K562 (cell line): ENCODE measurements around the gene FBXO46. TPM values are rescaled to one million over a fixed set of nuclear protein-coding genes. Genes with fewer than 3 reads are reported as not detected.
A peak's percentile ranks its signal among the peaks of the same experiment; 100 is the strongest.

Experiments
- ARID2 ChIP-seq: fragments of 450-650 bp; IDR thresholded peaks from 2 replicates; pipeline ENCODE4 v1.6.1; 2017; ENCODE audit warnings: antibody characterized with exemption, mild to moderate bottlenecking
- CBFA2T3 ChIP-seq: fragments of 450-650 bp; IDR thresholded peaks from 2 replicates; pipeline ENCODE4 v1.6.1; 2017
- CBX3 ChIP-seq, 2 experiments: IDR thresholded peaks; 1 replicate in 1 of 2; 2 replicates in 1 of 2; pipeline ENCODE4 v1.6.1; 2012; ENCODE audit warnings: inconsistent platforms in 2 of 2, low read length in 2 of 2, borderline replicate concordance in 1 of 2, control low read depth in 1 of 2
- CCAR2 ChIP-seq: fragments of 200-400 bp; formaldehyde crosslinking; IDR thresholded peaks from 2 replicates; pipeline ENCODE4 v1.6.1; 2017; ENCODE audit warnings: mild to moderate bottlenecking, low read depth, low read length
- CHD2 ChIP-seq: IDR thresholded peaks from 2 replicates; pipeline ENCODE4 v1.6.1; 2011; ENCODE audit warnings: low read depth, low read length
- ELF1 ChIP-seq: fragments of 200-800 bp; sonication (Bioruptor generic); IDR thresholded peaks from 2 replicates; pipeline ENCODE4 v1.6.1; 2016; ENCODE audit warnings: missing genetic modification characterization, missing compliant biosample characterization
- ELF2 ChIP-seq: fragments of 250-450 bp; sonication (Bioruptor Pico); IDR thresholded peaks from 2 replicates; pipeline ENCODE4 v1.5.0; 2021; ENCODE audit warnings: mild to moderate bottlenecking
- GATAD2B ChIP-seq: fragments of 450-650 bp; IDR thresholded peaks from 2 replicates; pipeline ENCODE4 v1.6.1; 2017; ENCODE audit warnings: mild to moderate bottlenecking, borderline replicate concordance
- GTF2E2 ChIP-seq: fragments of 200-800 bp; sonication (Bioruptor generic); IDR thresholded peaks from 2 replicates; pipeline ENCODE4 v1.6.1; 2016; ENCODE audit warnings: missing genetic modification characterization, missing compliant biosample characterization
- HDAC8 ChIP-seq: fragments of 450-650 bp; IDR thresholded peaks from 2 replicates; pipeline ENCODE4 v1.6.1; 2016; ENCODE audit warnings: mild to moderate bottlenecking, missing genetic modification characterization, moderate library complexity, missing compliant biosample characterization
- IFI16 ChIP-seq: fragments of 250-450 bp; sonication (Bioruptor Pico); IDR thresholded peaks from 2 replicates; pipeline ENCODE4 v2.1.2; 2022; ENCODE audit warnings: mild to moderate bottlenecking, inconsistent platforms
- MAZ ChIP-seq, 2 experiments: fragments of 450-650 bp in 1 of 2; sonication (generic) in 1 of 2; formaldehyde crosslinking; IDR thresholded peaks in 1 of 2; conservative IDR thresholded peaks in 1 of 2; 2 replicates each; pipeline versions ENCODE4 v1.4.0 to v1.5.0; 2020; ENCODE audit warnings: mild to moderate bottlenecking in 1 of 2, missing genetic modification reagents in 1 of 2
- MEF2D ChIP-seq: conservative IDR thresholded peaks from 2 replicates; pipeline ENCODE4 v1.6.1; 2016; ENCODE audit warnings: low read depth, missing genetic modification characterization, missing compliant biosample characterization
- NELFE ChIP-seq: IDR thresholded peaks from 2 replicates; pipeline ENCODE4 v1.6.1; 2011; ENCODE audit warnings: mild to moderate bottlenecking; ENCODE audit not compliant: insufficient read depth, insufficient read length
- POLR2B ChIP-seq: fragments of 450-650 bp; IDR thresholded peaks from 2 replicates; pipeline ENCODE4 v1.6.1; 2018; ENCODE audit warnings: low read depth; ENCODE audit not compliant: partially characterized antibody
- RBFOX2 ChIP-seq: fragments of 200-400 bp; formaldehyde crosslinking; IDR thresholded peaks from 2 replicates; pipeline ENCODE4 v1.6.1; 2017; ENCODE audit warnings: low read depth, mild to moderate bottlenecking, low read length, moderate library complexity
- RBM34 ChIP-seq: fragments of 200-400 bp; formaldehyde crosslinking; IDR thresholded peaks from 2 replicates; pipeline ENCODE4 v1.6.1; 2018; ENCODE audit warnings: low read length, borderline replicate concordance; ENCODE audit not compliant: insufficient read depth
- STAT5B ChIP-seq: fragments of 250-450 bp; sonication (Bioruptor Pico); IDR thresholded peaks from 2 replicates; pipeline ENCODE4 v1.8.0; 2021; ENCODE audit warnings: mild to moderate bottlenecking, inconsistent platforms
- ZBTB17 ChIP-seq: fragments of 450-650 bp; formaldehyde crosslinking; IDR thresholded peaks from 2 replicates; pipeline ENCODE4 v1.4.0; 2020; ENCODE audit warnings: mild to moderate bottlenecking
- ZNF318 ChIP-seq, 2 experiments: fragments of 450-650 bp; IDR thresholded peaks; 2 replicates each; pipeline ENCODE4 v1.6.1; 2016; ENCODE audit warnings: mild to moderate bottlenecking in 2 of 2, borderline replicate concordance in 1 of 2, low read depth in 1 of 2, moderate library complexity in 1 of 2
- ZNF354B ChIP-seq: fragments of 250-450 bp; sonication (Bioruptor Pico); IDR thresholded peaks from 2 replicates; pipeline ENCODE4 v1.4.0; 2020
- ZNF445 ChIP-seq: fragments of 250-450 bp; sonication (Bioruptor Pico); IDR thresholded peaks from 2 replicates; pipeline ENCODE4 v1.4.0; 2020; ENCODE audit warnings: low read depth, mild to moderate bottlenecking, moderate library complexity
- ZNF75A ChIP-seq: fragments of 450-650 bp; formaldehyde crosslinking; IDR thresholded peaks from 2 replicates; pipeline ENCODE4 v1.4.0; 2020; ENCODE audit warnings: mild to moderate bottlenecking
- polyA plus RNA-seq, 8 experiments: library from polyadenylated mRNA; depleted of rRNA in 4 of 8; stranded (reverse) in 5 of 8; unstranded in 3 of 8; fragments of >200 nt; fragmentation: Nextera tagmentation in 2 of 8; fragmentation: Illumina TruSeq in 1 of 8; extraction: Ambion mirVana in 2 of 8; extraction: Trizol in 1 of 8; gene quantifications; 2 replicates each; pipeline versions ENCODE4 v1.2.1 to v1.2.3, GENCODE V29; 2011 to 2014; ENCODE audit warnings: inconsistent platforms in 1 of 8, missing spikeins in 1 of 8
- total RNA-seq, 7 experiments: library from RNA; depleted of rRNA in 6 of 7; stranded (reverse); fragments of >200 nt in 6 of 7; fragmentation: Illumina TruSeq in 2 of 7; extraction: Trizol in 2 of 7; gene quantifications; 2 replicates each; pipeline versions ENCODE4 v1.2.1 to v1.2.3, GENCODE V29; 2011 to 2021; ENCODE audit warnings: low replicate concordance in 1 of 7

The FBXO46 gene
- total and polyA plus RNA-seq, 9 of the 15 experiments (the other 6 are each of a cell fraction or from before 2014, with no cell fraction given): 1.5 to 36.1 (median 7.3) TPM

DNA sequence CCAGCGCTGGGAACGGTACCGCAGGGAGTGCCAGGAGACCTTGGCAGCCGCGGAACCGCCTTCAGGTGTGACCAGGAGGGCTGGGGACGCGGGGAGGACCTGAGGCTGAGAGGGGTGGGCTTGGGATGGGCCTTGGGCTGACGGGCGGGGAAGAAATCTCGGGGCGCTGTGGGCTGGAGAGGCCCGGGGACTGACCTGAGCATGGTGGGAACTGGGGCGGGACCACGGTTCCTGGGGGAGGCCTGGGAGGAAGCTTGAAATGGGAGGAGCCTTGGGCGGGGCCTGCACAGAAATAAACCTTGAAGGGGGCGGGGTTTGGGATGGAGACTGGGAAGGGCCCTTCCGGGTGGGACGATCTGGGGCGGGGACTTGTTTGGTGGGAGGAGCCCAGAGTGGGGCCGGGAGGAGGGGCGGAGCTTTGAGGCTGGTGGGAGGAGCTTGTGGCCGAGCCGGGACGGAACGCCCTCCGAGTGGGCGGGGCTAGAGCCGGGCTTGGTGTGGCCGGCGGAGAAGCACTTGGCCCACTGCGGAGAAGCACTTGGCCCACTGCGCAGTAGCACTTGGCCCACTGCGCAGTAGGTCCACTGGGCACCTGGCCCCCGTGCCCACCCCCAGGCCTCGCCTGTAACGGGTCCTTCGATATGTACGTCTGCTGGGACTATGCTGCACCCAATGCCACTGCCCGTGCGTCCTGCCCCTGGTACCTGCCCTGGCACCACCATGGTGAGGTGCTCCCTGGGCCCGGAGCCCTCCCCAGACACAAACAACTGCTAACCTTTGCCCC lies 59.8 kb downstream of the FBXO46 start (continued):
- TF ChIP-seq ZNF318 (IDR thresholded peaks at IDR 0.05; ENCODE audit: borderline replicate concordance in 1 of 2, low read depth in 1 of 2) (no peak), NELFE (no peak), ELF1 (peak; percentile 80), RBM34 (no peak), GTF2E2 (tag) (no peak), MEF2D (tag) (no peak), CBFA2T3 (no peak), CCAR2 (no peak), ARID2 (no peak), CHD2 (no peak), MAZ (CRISPR knock-in tag; conservative IDR thresholded peaks at IDR 0.05 in 1 of 2, IDR thresholded peaks at IDR 0.05 in 1 of 2) (peak in 1 of 2 experiments; percentile 64; a peak in 1 of 4 replicates), GATAD2B (no peak), STAT5B (no peak), ZNF445 (no peak), ZNF75A (CRISPR knock-in tag) (no peak), CBX3 (IDR thresholded peaks at IDR 0.05; ENCODE audit: borderline replicate concordance in 1 of 2, low read length in 2 of 2) (no peak), POLR2B (no peak), IFI16 (CRISPR knock-in tag) (no peak), ZBTB17 (CRISPR knock-in tag) (no peak), ELF2 (CRISPR knock-in tag) (0 out of 2 replicates have a peak, but pooled peaks have one; percentile 32), ZNF354B (CRISPR knock-in tag) (no peak), RBFOX2 (peak; percentile 68), HDAC8 (tag) (no peak)
